ENCODE results near the gene ACAA1.
"Not testable (repeated sequence)": the region's sequence is repeated elsewhere in the genome, so short reads cannot be mapped to it uniquely, and the experiment has no call there.

Gene ACAA1

GRCh38 chr3:38083871-38084333 is 53.0 kb downstream of the ACAA1 start:
- DNase-seq, result no peak

GRCh38 chr3:38083254-38083653 is 53.7 kb downstream of the ACAA1 start:
- not testable (repeated sequence) for DNase-seq

GRCh38 chr3:38082296-38082695 is 54.6 kb downstream of the ACAA1 start:
- DNase-seq, result not testable (repeated sequence)

GRCh38 chr3:38077073-38077472 is 59.9 kb downstream of the ACAA1 start:
- DNase-seq, result not testable (repeated sequence)
